ENCODE measurements around the gene SCOC.
"Not testable (repeated sequence)": the region's sequence is repeated elsewhere in the genome, so short reads cannot be mapped to it uniquely, and the experiment has no call there.

The SCOC gene

GRCh38 chr4:140408974-140409373 lies 35.5 kb downstream of the SCOC start:
- H3K4me3 ChIP-seq (ENCODE audit: low read length), result no peak overlapping the region
- no peak for DNase-seq (ENCODE audit: low read depth)
- no peak for TF ChIP-seq CTCF (IDR thresholded peaks at IDR 0.05; ENCODE audit: insufficient read depth, low read depth, low read length, missing control alignments)

- not testable (repeated sequence) for DNase-seq (ENCODE audit: low read depth); H3K4me3 ChIP-seq (ENCODE audit: low read length)
Observed at GRCh38 chr4:140413130-140413969, 39.9 kb downstream of the SCOC start.

GRCh38 chr4:140423106-140423505 lies 49.7 kb downstream of the SCOC start:
- peak; percentile 40 for DNase-seq (ENCODE audit: low read depth)
- no peak overlapping the region for H3K4me3 ChIP-seq (ENCODE audit: low read length)
- TF ChIP-seq CTCF (IDR thresholded peaks at IDR 0.05; ENCODE audit: insufficient read depth, low read depth, low read length, missing control alignments), result no peak

- TF ChIP-seq CTCF (IDR thresholded peaks at IDR 0.05; ENCODE audit: insufficient read depth, low read depth, low read length, missing control alignments), result peak; percentile 14
- H3K4me3 ChIP-seq (ENCODE audit: low read length), result peak overlapping the region; percentile 61
- no peak for DNase-seq (ENCODE audit: low read depth)
Observed at GRCh38 chr4:140426610-140427105, 53.2 kb downstream of the SCOC start.

- H3K4me3 ChIP-seq (ENCODE audit: low read length), result peak within 1 kb of the TSS; percentile 61
- DNase-seq (ENCODE audit: low read depth), result peak; percentile 47
- TF ChIP-seq CTCF (IDR thresholded peaks at IDR 0.05; ENCODE audit: insufficient read depth, low read depth, low read length, missing control alignments), result no peak
Observed at GRCh38 chr4:140427106-140427918, 53.9 kb downstream of the SCOC start, which contains the start of gene CLGN. CLGN (minus strand) TSS chr4:140427648; CDS start chr4:140413078, 14,570 bp downstream.

- no peak for DNase-seq (ENCODE audit: low read depth)
- TF ChIP-seq CTCF (IDR thresholded peaks at IDR 0.05; ENCODE audit: insufficient read depth, low read depth, low read length, missing control alignments), result no peak
- peak overlapping the region; percentile 61 for H3K4me3 ChIP-seq (ENCODE audit: low read length)
Observed at GRCh38 chr4:140427919-140428471, 54.5 kb downstream of the SCOC start.
